Nephron progenitor cell (in vitro differentiated cells): ENCODE data around the gene AGXT2.

Experiments
- DNase-seq: peaks from one replicate; pipeline ENCODE4 v3.0.0; 2021
- H3K27ac Mint-ChIP-seq: 2 replicates; pipeline ENCODE4 v1.8.0; 2021; ENCODE audit warnings: mild to moderate bottlenecking, moderate library complexity, mixed read lengths
- H3K27me3 Mint-ChIP-seq: 2 replicates; pipeline ENCODE4 v1.8.0; 2021; ENCODE audit warnings: mild to moderate bottlenecking, low read depth, mixed read lengths; ENCODE audit not compliant: poor library complexity
- H3K36me3 Mint-ChIP-seq: 2 replicates; pipeline ENCODE4 v1.8.0; 2021; ENCODE audit warnings: low read depth, mixed read lengths
- H3K4me1 Mint-ChIP-seq: 2 replicates; pipeline ENCODE4 v1.8.0; 2021; ENCODE audit warnings: mixed read lengths
- H3K4me3 Mint-ChIP-seq: 2 replicates; pipeline ENCODE4 v1.8.0; 2021; ENCODE audit warnings: mild to moderate bottlenecking, moderate library complexity, mixed read lengths
- H3K9me3 Mint-ChIP-seq: 2 replicates; pipeline ENCODE4 v1.8.0; 2021; ENCODE audit warnings: mild to moderate bottlenecking, moderate library complexity, mixed read lengths
- CTCF ChIP-seq: fragments of 200-600 bp; sonication (generic); IDR thresholded peaks from 2 replicates; pipeline ENCODE4 v1.5.0; 2021; ENCODE audit warnings: antibody characterized with exemption

The AGXT2 gene

DNA sequence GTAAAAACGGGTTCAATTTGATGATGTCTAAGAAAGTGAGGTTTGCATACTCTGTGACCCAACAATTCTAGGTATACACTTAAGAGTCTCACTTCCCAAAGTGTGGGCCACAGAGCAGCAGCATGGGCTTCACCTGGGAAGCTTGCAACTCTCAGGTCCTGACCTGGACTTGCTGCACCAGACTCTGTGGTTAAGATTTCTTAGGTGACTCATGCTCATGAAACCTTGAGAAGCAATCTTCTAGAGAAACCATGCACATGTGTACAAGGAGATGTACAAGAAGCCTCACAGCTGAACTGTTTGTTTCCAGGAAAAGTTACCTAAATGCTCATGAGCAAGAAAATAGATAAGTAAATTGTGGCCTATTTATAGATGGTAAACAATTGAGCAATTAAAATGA, 88.4 kb downstream of the AGXT2 start:
- no peak for TF ChIP-seq CTCF
- DNase-seq: no peak
- Mint-ChIP-seq H3K9me3 (no peaks in the 10 kb centered on the region), H3K4me1 (no peaks in the 10 kb centered on the region), H3K4me3 (no peak overlapping the region), H3K27ac (no peak overlapping the region), H3K36me3 (peaks cover 20% of the 10 kb centered on the region), H3K27me3 (no peaks in the 10 kb centered on the region)

DNA sequence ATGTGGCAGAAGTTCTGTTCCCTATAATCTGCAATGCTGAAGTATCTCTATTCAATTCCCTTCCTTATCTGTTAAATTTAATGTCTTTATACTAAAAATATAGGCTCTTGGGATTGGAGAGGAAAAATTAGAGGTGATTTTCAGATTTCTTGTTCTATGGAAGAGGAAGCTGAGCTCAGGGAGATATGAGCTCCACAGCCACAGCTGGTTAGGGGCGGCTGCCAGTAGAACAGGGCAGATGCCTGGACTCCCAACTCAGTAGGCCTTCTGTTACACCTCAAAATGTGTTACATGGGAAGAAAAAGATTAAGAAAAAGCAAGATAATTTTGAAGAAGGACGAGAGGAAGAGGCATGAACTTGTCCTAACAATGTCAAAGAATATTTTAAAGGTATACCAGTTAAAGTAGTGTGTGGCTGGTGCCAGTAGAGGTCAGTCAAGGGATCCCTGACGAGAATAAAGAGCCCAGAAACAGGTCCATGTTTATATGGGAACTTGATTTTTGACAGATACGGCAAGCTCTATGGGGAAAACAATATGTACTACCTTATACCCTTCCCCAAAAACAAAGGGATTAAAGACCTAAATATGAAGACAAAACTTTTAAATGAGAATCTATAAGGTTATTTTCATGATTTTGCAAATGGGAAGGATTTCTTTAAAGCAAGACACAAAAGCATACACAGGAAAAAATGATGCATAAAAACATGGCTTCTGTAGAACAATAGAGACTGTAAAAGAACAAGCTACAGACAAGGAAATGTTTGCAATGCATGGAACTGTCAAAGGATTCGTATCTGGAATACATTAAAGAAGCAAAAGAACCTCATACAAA, 89.7 kb downstream of the AGXT2 start:
- H3K9me3 Mint-ChIP-seq: no peaks in the 10 kb centered on the region
- H3K4me1 Mint-ChIP-seq: no peaks in the 10 kb centered on the region
- DNase-seq: peak; percentile 11
- no peak overlapping the region for H3K4me3 Mint-ChIP-seq
- H3K27me3 Mint-ChIP-seq: no peaks in the 10 kb centered on the region
- no peak overlapping the region for H3K27ac Mint-ChIP-seq
- TF ChIP-seq CTCF: peak; percentile 65
- peaks cover 27% of the 10 kb centered on the region for H3K36me3 Mint-ChIP-seq

GRCh38 chr5:34957321-34957720, 90.4 kb downstream of the AGXT2 start:
- Mint-ChIP-seq H3K27me3 (no peaks in the 10 kb centered on the region), H3K36me3 (peaks cover 34% of the 10 kb centered on the region), H3K9me3 (no peaks in the 10 kb centered on the region), H3K4me1 (no peaks in the 10 kb centered on the region), H3K27ac (no peak overlapping the region), H3K4me3 (no peak overlapping the region)
- TF ChIP-seq CTCF: no peak
- no peak for DNase-seq
